Measurements from ENCODE around the gene TXNDC17. TPM values are rescaled to one million over a fixed set of nuclear protein-coding genes. Genes with fewer than 3 reads are reported as not detected.
"Not testable (repeated sequence)": the region's sequence is repeated elsewhere in the genome, so short reads cannot be mapped to it uniquely, and the experiment has no call there.

The TXNDC17 gene
- total RNA-seq, 1 donor from 2014 or later: 93.0 TPM

GRCh38 chr17:6636616-6637457 is 4.0 kb upstream of the TXNDC17 start:
- DNase-seq (ENCODE audit: low read depth): no peak

DNA sequence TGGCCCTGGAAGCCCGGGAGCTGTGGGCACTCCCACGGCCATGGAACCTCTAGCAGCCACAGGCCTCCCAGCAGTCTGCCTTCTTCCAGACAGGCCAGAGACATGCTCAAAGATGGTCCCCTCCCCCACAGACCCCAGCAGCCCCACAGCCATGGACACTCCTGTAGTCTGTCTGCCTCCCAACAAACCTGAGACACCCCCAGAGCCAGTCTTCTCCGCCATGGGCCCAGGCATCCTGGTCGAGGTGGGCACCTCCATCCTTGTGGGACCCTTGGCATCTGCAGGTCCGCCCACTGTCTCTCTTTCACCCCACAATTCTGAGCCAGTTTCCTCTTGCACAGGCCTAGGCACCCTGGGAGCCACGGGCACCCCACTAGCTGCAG is 3.4 kb upstream of the TXNDC17 start:
- no peak for DNase-seq (ENCODE audit: low read depth)

DNA sequence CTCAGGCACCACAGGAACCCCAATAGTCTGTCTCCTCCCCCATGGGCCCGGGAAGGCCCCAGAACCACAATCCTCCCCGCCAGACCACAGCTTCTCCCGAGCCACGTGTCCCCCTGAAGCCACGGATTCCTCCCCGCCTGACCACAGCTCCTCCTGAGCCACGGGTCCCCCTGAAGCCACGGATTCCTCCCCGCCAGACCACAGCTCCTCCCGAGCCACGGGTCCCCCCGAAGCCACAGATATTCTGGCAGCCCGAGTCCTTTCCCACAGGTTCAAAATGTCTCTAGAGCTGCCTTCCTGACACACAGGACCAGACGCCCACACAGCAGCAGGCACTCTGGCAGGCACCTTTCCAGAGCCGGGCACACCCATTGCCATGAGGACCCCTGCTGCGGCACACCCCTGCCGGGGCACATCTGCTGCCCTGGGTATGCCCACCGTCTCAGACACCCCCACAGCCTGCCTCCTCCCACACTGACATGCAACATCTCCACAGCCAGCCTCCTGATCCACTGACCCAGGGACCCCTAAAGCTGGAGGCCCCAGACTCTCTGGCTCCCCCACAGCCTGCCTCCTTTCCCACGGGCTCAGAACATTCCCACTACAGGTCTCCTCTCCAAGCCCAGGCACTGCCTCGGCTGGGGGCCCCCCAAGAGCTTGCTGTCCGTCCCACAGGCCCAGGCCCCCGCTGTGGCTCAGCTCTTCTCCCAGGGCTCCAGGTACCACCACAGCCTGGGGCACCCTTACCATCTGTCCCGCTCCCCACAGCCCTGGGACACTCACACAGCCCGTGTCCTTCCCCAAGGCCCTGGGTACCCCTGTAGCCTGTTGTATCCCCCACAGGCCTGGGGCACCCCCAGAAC is 2.6 kb upstream of the TXNDC17 start:
- peak; percentile 9 for DNase-seq (ENCODE audit: low read depth)

DNA sequence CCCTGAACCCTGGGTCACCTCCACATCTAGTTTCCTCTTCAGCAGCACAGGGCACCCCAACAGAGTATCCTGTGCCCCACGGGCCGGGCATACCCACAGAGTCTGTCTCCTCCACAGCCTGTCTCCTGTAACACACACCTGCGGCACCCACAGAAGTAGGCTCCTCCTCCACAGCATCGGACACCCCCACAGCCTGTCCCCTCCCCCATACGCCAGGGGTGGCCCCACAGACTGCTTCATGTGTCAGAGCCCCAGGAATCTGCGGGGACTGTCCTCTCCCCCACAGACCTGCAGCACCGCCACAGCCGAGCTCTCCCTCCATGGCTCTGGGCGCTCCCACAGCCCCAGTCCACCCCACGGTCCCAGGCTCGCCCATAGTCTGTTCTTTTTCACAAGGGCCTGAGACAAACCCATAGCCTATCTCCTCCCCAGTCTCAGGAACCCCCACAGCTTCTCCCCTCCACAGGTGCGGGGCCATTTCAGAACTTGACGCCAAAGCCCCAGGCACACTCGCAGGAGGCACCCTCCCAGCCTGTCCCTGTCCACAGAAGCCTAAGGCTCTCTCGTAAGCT is 1.8 kb upstream of the TXNDC17 start:
- DNase-seq (ENCODE audit: low read depth): no peak

DNA sequence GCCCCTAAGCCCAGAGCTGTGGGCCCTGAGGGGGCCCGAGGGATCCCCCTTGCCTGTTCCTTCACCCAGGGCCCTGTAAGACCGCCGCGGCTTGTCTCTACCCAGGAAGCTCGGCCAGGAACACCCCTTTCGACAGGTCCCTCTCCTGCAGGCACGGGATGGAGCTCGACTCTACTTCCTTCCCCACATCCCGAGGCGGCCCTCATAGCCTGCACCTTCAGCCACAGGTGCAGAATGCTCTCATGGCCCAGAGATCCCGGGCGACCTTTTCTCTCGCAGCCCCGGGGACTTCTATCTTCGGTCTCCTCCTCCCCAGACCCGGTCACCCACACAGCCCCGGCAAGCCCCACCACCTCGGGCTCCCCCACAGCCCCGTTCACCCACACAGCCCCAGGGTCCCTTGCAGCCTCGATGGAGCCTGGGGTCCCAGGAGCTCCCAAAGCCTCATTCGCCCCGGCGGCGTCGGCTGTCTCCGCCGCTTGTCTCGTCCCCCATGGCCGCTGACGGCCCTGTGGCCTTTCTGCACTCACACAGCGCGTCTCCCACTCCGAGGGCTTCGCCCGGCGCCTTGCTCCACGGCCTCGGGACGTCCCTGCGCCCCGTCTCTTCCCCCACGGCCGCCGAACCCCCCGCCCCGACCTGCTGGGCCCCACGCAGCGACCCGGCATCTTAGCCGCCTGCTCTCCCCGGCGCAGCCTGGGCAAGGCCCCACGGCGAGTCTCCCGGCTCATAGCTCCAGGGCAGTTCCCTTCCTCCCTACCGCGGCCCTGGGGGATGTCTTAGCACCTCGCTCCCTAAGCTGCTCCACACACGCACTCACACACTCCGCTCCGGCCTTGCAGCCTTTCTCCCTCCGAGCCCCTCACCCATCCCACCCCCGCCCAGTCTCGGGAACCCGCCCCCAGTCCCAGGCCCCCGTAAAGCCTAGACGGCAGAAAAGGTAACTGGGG is 999 bp upstream of the TXNDC17 start:
- peak; percentile 47 for DNase-seq (ENCODE audit: low read depth)

GRCh38 chr17:6641247-6641863 is 495 bp downstream of the TXNDC17 start:
- no peak for DNase-seq (ENCODE audit: low read depth)

DNA sequence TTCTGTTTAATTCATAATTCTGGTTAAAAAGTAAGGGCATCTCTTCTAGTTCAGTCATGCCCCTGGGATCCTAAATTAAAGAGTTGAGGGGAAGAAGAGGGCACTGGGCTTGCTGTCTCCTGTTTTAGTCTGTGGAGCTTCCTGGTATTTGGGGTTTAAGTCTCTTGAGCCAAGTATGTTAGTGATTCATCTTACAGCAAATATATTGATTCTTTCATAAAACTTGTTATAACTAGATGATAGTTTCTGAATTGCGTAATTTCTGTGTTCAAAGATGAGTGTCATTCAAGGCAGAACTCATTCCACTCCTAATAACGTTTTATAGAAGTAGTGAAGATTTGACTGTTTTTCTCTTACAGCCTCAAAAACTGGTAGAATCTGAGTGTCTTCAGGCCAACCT is 1.7 kb downstream of the TXNDC17 start:
- peak; percentile 12 for DNase-seq (ENCODE audit: low read depth)

GRCh38 chr17:6643451-6644125 is 2.7 kb downstream of the TXNDC17 start:
- DNase-seq (ENCODE audit: low read depth): peak; percentile 95

- peak; percentile 53 for DNase-seq (ENCODE audit: low read depth)
These were observed 7.3 kb downstream of the TXNDC17 start for GRCh38 chr17:6648181-6648580.

DNA sequence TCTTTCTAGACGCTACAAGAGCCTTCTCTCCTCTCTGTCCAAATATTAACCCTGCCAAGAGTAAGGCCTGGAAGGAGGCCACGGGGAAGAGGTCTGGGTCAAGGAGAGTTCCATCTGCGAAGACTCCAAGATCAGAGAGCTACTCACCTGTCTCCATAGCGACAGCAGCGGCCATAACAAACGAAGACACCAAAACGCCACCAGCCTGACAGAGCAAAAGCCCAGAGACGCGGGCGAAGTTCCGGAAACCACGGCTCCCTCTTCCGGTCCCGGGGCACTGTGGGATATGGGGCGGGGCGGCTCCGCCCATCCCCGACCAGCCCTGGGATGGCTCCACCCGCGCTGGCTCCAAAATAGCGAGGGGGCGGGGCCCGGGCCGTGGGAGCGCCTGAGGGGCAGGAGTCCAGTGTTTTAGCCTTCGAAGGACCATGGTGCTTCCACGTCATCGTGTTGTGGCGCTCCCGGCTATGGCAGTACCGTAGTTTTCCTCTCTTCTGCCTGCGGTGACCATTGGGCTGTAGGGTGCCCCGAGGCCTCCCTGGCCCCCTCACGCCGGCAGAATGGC is 10.6 kb downstream of the TXNDC17 start, which contains the start of the genes C17orf100 and MED31:
Gene C17orf100, plus strand, starts transcription at position 409 of the 565 bp plus-strand sequence. Its CDS starts 152 bp downstream, at position 561.
Gene MED31, minus strand, starts transcription at position 252 of the 565 bp plus-strand sequence. Its CDS starts 77 bp downstream, at position 175.
- DNase-seq (ENCODE audit: low read depth): peak; percentile 94

GRCh38 chr17:6651919-6652452 is 11.1 kb downstream of the TXNDC17 start:
- DNase-seq (ENCODE audit: low read depth): peak; percentile 50

- no peak for DNase-seq (ENCODE audit: low read depth)
These were observed 14.2 kb downstream of the TXNDC17 start for GRCh38 chr17:6654841-6655731.

DNA sequence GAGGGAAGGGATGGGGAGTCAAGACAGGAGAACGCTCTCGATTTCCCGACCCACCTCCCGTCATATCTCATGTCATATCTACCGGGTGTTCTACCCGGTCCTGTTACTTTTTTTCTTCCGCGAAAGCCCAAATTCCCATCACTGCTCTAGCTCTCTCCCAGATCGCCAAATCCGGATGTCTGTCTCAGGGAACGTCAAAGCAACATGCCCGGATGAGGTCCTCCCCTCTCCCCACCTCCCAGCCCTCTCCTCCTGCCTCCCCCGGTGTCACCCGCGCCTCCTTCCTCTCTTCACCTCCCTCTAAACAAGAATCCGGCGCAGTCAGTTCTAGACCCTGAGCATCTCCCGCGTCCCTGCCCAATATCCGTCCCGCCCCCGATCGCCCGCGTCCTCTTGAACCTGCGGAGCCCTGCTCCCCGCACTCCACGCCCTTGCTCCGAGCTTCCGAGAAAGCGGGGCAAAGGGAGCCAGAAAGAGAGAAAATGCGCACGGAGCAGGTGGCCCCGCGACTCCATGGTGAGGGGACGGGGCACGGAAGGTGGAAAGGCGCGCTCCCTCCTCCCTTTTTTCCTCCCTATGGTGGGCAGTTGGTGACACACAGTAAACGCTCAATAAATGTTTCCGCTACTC is 15.0 kb downstream of the TXNDC17 start:
- not testable (repeated sequence) for DNase-seq (ENCODE audit: low read depth)

DNA sequence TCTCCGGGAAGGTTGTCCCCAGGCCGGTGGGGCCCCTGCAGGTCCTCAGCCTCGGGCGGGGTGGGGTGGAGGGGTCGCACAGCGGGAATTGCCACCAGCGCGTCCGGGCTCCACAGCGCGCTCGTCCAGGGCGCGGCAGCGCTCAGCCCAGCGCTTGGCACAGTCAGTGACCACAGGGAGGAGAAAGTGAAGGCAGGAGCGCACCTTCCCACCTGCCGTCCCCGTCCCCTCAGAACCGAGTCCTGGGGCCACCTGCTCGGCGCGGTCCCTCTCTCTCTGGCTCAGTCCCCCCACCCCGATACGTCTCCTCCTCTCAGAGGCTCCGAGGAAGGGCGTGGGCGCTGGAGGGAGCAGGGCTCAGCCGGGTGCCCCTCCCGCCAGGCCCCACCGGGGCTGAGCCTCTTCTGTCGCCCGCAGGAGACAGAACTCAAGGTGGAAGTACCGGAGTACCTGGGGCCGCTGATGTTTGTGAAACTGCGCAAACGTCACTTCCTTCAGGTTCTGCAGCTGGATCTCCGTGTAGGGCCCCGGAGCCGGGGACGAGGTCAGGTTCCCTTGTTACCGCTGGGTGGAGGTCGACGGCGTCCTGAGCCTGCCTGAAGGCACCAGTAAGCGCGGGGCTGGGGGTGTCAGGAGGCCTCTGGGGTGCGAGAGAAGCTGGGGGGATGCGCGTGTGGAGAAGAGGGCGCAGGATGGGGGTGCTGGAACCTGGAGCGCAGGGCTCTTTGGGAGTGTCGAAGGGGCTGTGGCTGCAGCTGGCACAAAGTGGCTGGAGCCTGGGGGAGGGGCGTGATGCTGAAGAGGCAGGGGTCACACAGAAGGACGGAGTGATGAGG is 16.2 kb downstream of the TXNDC17 start:
- DNase-seq (ENCODE audit: low read depth): not testable (repeated sequence)

- no peak for DNase-seq (ENCODE audit: low read depth)
These were observed 16.9 kb downstream of the TXNDC17 start for GRCh38 chr17:6657633-6658287.

GRCh38 chr17:6658411-6658810 is 17.6 kb downstream of the TXNDC17 start:
- DNase-seq (ENCODE audit: low read depth): not testable (repeated sequence)

All from myocyte (in vitro differentiated cells).